LNCaP clone FGC (cell line): ENCODE data around the gene RASA2.
A peak's percentile ranks its signal among the peaks of the same experiment; 100 is the strongest.
"Not testable (repeated sequence)": the region's sequence is repeated elsewhere in the genome, so short reads cannot be mapped to it uniquely, and the experiment has no call there.

ENCODE experiments used
- DNase-seq: peaks from one replicate; pipeline ENCODE4 v3.0.0-alpha.2; 2011; ENCODE audit warnings: low read depth
- H3K4me3 ChIP-seq: 2 replicates; pipeline ENCODE4 v1.5.1; 2011; ENCODE audit warnings: mild to moderate bottlenecking, low read depth, low read length, control low read depth
- TF ChIP-seq, protein P1 (sequence below): IDR thresholded peaks from 2 replicates; pipeline ENCODE4 v1.5.1; 2012; ENCODE audit warnings: mild to moderate bottlenecking; ENCODE audit not compliant: control insufficient read depth, insufficient read depth; ENCODE audit errors: extremely low read depth

Gene RASA2

DNA sequence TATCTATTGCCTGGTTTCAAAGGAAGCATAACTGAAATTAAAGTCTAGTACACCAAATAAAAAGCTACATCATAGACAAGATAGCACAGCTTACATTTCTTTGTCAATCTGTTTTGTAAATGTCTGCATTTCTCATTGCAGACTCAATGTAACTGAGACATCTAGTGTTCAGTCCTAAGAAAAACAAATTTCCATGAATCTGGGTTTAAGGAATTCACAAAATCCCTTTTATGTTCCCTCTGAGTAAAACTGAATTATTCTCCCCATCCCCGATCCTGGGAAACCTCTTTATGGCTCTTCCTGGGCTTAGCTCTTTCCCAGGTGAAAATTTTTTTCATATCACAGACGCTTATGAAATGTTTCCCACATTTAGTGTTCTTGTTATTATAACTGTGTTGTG, 21.6 kb upstream of the RASA2 start:
- no peak overlapping the region for H3K4me3 ChIP-seq
- TF ChIP-seq, protein P1, sequence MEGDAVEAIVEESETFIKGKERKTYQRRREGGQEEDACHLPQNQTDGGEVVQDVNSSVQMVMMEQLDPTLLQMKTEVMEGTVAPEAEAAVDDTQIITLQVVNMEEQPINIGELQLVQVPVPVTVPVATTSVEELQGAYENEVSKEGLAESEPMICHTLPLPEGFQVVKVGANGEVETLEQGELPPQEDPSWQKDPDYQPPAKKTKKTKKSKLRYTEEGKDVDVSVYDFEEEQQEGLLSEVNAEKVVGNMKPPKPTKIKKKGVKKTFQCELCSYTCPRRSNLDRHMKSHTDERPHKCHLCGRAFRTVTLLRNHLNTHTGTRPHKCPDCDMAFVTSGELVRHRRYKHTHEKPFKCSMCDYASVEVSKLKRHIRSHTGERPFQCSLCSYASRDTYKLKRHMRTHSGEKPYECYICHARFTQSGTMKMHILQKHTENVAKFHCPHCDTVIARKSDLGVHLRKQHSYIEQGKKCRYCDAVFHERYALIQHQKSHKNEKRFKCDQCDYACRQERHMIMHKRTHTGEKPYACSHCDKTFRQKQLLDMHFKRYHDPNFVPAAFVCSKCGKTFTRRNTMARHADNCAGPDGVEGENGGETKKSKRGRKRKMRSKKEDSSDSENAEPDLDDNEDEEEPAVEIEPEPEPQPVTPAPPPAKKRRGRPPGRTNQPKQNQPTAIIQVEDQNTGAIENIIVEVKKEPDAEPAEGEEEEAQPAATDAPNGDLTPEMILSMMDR, result peak; percentile 48
- DNase-seq, result no peak

DNA sequence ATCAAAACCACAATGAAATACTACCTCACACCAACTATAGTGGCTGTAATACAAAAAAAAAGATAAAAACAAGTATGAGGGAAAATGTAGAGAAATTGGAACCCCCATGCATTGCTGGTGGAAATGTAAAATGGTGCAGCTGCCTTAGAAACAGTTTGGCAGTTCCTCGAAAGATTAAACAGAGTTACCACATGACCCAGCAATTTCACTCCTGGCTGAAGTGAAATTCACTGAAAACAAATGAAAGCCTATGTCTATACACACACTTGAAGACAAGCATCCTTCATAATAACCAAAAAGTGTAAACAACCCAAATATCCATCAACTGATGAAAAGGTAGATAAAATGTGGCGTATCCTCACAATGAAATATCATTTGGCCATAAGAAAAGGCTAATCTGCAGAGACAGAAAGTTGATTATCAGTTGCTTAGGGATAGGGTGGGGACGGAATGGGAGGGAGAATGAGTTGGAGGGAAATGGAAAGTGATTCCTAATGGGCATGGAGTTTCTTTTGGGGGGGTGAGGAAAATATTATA, 20.1 kb upstream of the RASA2 start:
- TF ChIP-seq, protein P1, result no peak
- no peak for DNase-seq
- no peak overlapping the region for H3K4me3 ChIP-seq

DNA sequence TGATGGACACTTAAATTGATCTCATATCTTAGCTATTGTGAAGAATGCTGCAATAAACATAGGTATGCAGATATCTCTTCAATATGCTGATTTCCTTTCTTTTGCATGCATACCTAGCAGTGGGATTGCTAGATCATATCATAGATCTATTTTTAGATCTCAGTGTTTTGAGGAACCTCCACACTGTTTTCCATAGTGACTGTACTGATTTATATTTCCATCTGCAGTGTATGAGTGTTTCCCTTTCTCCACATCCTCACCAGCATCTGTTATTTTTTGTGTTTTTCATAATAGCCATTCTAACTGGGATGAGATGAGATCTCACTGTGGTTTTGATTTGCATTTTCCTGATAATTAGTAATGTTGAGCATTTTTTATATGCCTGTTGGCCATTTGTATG, 17.1 kb upstream of the RASA2 start:
- no peak overlapping the region for H3K4me3 ChIP-seq
- TF ChIP-seq, protein P1, result no peak
- DNase-seq, result no peak

GRCh38 chr3:141471160-141471559, 15.7 kb upstream of the RASA2 start:
- no peak overlapping the region for H3K4me3 ChIP-seq
- DNase-seq, result no peak
- TF ChIP-seq, protein P1, result no peak

- TF ChIP-seq, protein P1, result no peak
- H3K4me3 ChIP-seq, result no peak overlapping the region
- no peak for DNase-seq
Observed at GRCh38 chr3:141476033-141476432, 10.8 kb upstream of the RASA2 start.

- TF ChIP-seq, protein P1, result no peak
- no peak for DNase-seq
- H3K4me3 ChIP-seq, result no peak overlapping the region
Observed at GRCh38 chr3:141477224-141477623, 9.6 kb upstream of the RASA2 start.

DNA sequence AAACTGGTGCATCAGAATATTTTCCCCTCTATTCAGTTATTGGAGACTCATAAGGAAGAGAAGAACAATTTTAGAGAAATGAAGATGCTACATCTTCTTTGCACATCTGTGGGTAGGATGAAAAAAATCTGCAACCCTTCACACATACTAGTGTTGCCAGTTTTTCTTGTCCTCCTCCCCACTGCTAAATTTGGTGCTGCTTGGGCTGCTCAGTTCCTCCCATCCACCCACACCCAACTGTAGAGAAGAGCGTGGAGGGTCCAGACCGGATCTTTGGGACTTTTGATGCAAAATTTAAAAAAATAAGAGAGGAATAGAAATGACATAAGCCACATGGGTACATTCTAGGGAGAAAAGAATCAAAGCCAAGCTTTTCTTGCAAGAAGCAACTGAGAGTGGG, 8.7 kb upstream of the RASA2 start:
- DNase-seq, result no peak
- TF ChIP-seq, protein P1, result no peak
- H3K4me3 ChIP-seq, result no peak overlapping the region

DNA sequence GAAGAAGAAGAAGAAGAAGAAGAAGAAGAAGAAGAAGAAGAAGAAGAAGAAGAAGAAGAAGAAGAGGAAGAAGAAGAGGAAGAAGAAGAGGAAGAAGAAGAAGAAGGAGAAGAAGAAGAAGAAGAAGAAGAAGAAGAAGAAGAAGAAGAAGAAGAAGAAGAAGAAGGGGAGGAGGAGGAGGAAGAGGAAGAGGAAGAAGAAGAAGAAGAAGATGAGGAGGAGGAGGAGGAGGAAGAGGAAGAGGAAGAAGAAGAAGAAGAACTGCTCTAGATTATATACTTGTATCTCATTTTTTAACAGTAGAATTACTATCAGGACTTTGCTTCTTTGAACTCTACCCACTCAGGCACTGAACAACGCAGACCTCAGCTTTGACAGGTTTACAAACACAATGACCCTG, 8.0 kb upstream of the RASA2 start:
- H3K4me3 ChIP-seq, DNase-seq: not testable (repeated sequence)
